SK-N-SH (cell line): ENCODE data around the gene BTN3A1. TPM values are rescaled to one million over a fixed set of nuclear protein-coding genes. Genes with fewer than 3 reads are reported as not detected.

Source experiments
- CTCF ChIA-PET: fragments of 300-600, 350-600 bp; formaldehyde crosslinking; extraction: SDS; loops from one replicate; lab custom pipeline; 2021; lab: Yijun Ruan, JAX
- POLR2A ChIA-PET: fragments of 350-600 bp; sonication (Branson Sonifier 250); formaldehyde crosslinking; extraction: SDS; loops from one replicate; lab custom pipeline; 2020; ENCODE audit warnings: antibody characterized with exemption, inconsistent platforms; lab: Yijun Ruan, JAX
- DNase-seq: peaks from one replicate; pipeline ENCODE4 v3.0.0; 2012
- H2AFZ ChIP-seq: fragments of 200-600 bp; sonication (generic); 2 replicates; pipeline ENCODE4 v1.8.1; 2016; ENCODE audit warnings: antibody characterized with exemption, mild to moderate bottlenecking, low read depth
- H3F3A ChIP-seq: fragments of 200-600 bp; sonication (generic); replicated peaks from 2 replicates; pipeline ENCODE3; 2016; ENCODE audit warnings: antibody characterized with exemption, mild to moderate bottlenecking; ENCODE audit not compliant: insufficient read depth
- H3K27ac ChIP-seq, 2 experiments: fragments of 200-500 bp in 1 of 2; fragments of 200-600 bp in 1 of 2; sonication (Bioruptor generic) in 1 of 2; sonication (generic), shearing (Covaris generic) in 1 of 2; 2 replicates each; pipeline versions ENCODE4 v1.5.1 to v1.6.1; 2014 to 2016; ENCODE audit warnings: low read depth in 2 of 2, inconsistent platforms in 1 of 2, low read length in 1 of 2, mild to moderate bottlenecking in 1 of 2, mixed read lengths in 1 of 2
- H3K27me3 ChIP-seq: fragments of 200-600 bp; sonication (generic), shearing (Covaris generic); 2 replicates; pipeline ENCODE4 v1.6.1; 2016; ENCODE audit warnings: mixed run types; ENCODE audit not compliant: insufficient read depth
- H3K36me3 ChIP-seq, 2 experiments: fragments of 200-500 bp in 1 of 2; fragments of 200-600 bp in 1 of 2; sonication (Bioruptor generic) in 1 of 2; sonication (generic) in 1 of 2; replicated peaks in 1 of 2; 2 replicates each; pipeline versions ENCODE3 to v1.5.1; 2014 to 2016; ENCODE audit warnings: low read length in 1 of 2, mild to moderate bottlenecking in 1 of 2; ENCODE audit not compliant: insufficient read depth in 2 of 2, control insufficient read depth in 1 of 2
- H3K4me1 ChIP-seq, 2 experiments: fragments of 200-500 bp in 1 of 2; fragments of 200-600 bp in 1 of 2; sonication (Bioruptor generic) in 1 of 2; sonication (generic), shearing (Covaris generic) in 1 of 2; 2 replicates each; pipeline versions ENCODE4 v1.5.1 to v1.6.1; 2014 to 2016; ENCODE audit warnings: low read depth in 1 of 2, low read length in 1 of 2, mixed run types in 1 of 2; ENCODE audit not compliant: insufficient read depth in 2 of 2, control insufficient read depth in 1 of 2
- H3K4me2 ChIP-seq: fragments of 200-600 bp; sonication (generic), shearing (Covaris generic); 2 replicates; pipeline ENCODE4 v1.6.1; 2017; ENCODE audit warnings: mixed run types
- H3K4me3 ChIP-seq, 2 experiments: fragments of 200-500 bp in 1 of 2; fragments of 200-600 bp in 1 of 2; sonication (Bioruptor generic) in 1 of 2; sonication (generic), shearing (Covaris generic) in 1 of 2; 2 replicates each; pipeline versions ENCODE4 v1.5.1 to v1.8.1; 2014 to 2016; ENCODE audit warnings: low read depth in 2 of 2, inconsistent platforms in 1 of 2, low read length in 1 of 2, mild to moderate bottlenecking in 1 of 2, mixed read lengths in 1 of 2, moderate library complexity in 1 of 2
- H3K79me2 ChIP-seq: fragments of 200-600 bp; sonication (generic); 2 replicates; pipeline ENCODE4 v1.8.1; 2017; ENCODE audit warnings: mild to moderate bottlenecking; ENCODE audit not compliant: insufficient read depth
- H3K9ac ChIP-seq: fragments of 200-600 bp; sonication (generic); 2 replicates; pipeline ENCODE4 v1.6.1; 2017; ENCODE audit warnings: mixed run types
- H3K9me2 ChIP-seq: fragments of 200-600 bp; sonication (generic); 2 replicates; pipeline ENCODE4 v1.6.1; 2017; ENCODE audit warnings: mixed run types
- H3K9me3 ChIP-seq: fragments of 200-600 bp; sonication (generic); 2 replicates; pipeline ENCODE4 v1.6.1; 2017; ENCODE audit warnings: mixed run types, mild to moderate bottlenecking, moderate library complexity
- H4K20me1 ChIP-seq: fragments of 200-600 bp; sonication (generic); 2 replicates; pipeline ENCODE4 v1.6.1; 2017; ENCODE audit warnings: mild to moderate bottlenecking, mixed run types; ENCODE audit not compliant: insufficient read depth
- CHD2 ChIP-seq: fragments of 150-350 bp; IDR thresholded peaks from 2 replicates; pipeline ENCODE4 v1.6.1; 2018; ENCODE audit warnings: low read length; ENCODE audit not compliant: partially characterized antibody
- ELF1 ChIP-seq: IDR thresholded peaks from 2 replicates; pipeline ENCODE4 v1.4.0; 2012
- EP300 ChIP-seq, 2 experiments: IDR thresholded peaks; 2 replicates each; pipeline versions ENCODE4 v1.4.0 to v1.6.1; 2012; ENCODE audit warnings: borderline replicate concordance in 1 of 2, low read depth in 1 of 2, low read length in 1 of 2
- FOXM1 ChIP-seq: IDR thresholded peaks from 2 replicates; pipeline ENCODE4 v1.4.0; 2012; ENCODE audit warnings: low read depth, mild to moderate bottlenecking
- GABPA ChIP-seq: IDR thresholded peaks from 2 replicates; pipeline ENCODE4 v1.4.0; 2012; ENCODE audit warnings: low read depth, mild to moderate bottlenecking
- MEF2A ChIP-seq: IDR thresholded peaks from 2 replicates; pipeline ENCODE4 v1.4.0; 2012; ENCODE audit warnings: low read depth, borderline replicate concordance
- MXI1 ChIP-seq: IDR thresholded peaks from 2 replicates; pipeline ENCODE4 v1.6.1; 2012; ENCODE audit warnings: mild to moderate bottlenecking, low read depth, low read length, improper control_type of control experiment
- PBX3 ChIP-seq: IDR thresholded peaks from 2 replicates; pipeline ENCODE4; 2012
- POLR2AphosphoS5 ChIP-seq: IDR thresholded peaks from 2 replicates; pipeline ENCODE4 v1.6.1; 2012; ENCODE audit warnings: low read depth, low read length
- RCOR1 ChIP-seq: fragments of 150-350 bp; IDR thresholded peaks from 2 replicates; pipeline ENCODE4 v1.6.1; 2017; ENCODE audit warnings: antibody characterized with exemption, low read length
- RXRA ChIP-seq: IDR thresholded peaks from 2 replicates; pipeline ENCODE4 v1.4.0; 2012; ENCODE audit warnings: low read depth, mild to moderate bottlenecking, borderline replicate concordance
- SIN3A ChIP-seq: IDR thresholded peaks from 2 replicates; pipeline ENCODE4 v1.6.1; 2012; ENCODE audit warnings: low read depth, mild to moderate bottlenecking, low read length, moderate library complexity, borderline replicate concordance
- SMC3 ChIP-seq: IDR thresholded peaks from 2 replicates; pipeline ENCODE4 v1.6.1; 2012; ENCODE audit warnings: low read depth, low read length, improper control_type of control experiment
- TCF12 ChIP-seq: IDR thresholded peaks from 2 replicates; pipeline ENCODE4 v1.4.0; 2012
- TEAD4 ChIP-seq: IDR thresholded peaks from 2 replicates; pipeline ENCODE4 v1.4.0; 2012; ENCODE audit warnings: mild to moderate bottlenecking, borderline replicate concordance; ENCODE audit not compliant: insufficient read depth
- USF2 ChIP-seq: fragments of 150-350 bp; IDR thresholded peaks from 2 replicates; pipeline ENCODE4 v1.6.1; 2017; ENCODE audit warnings: antibody characterized with exemption, low read length, low read depth, borderline replicate concordance
- ZBTB33 ChIP-seq: IDR thresholded peaks from 2 replicates; pipeline ENCODE4 v1.4.0; 2012; ENCODE audit warnings: low read depth, borderline replicate concordance
- WGBS: methylation state at CpG from one replicate; pipeline ENCODE4 v1.1.6; 2017; ENCODE audit warnings: low lambda C conversion rate; 5-methylcytosine and 5-hydroxymethylcytosine counted together
- polyA plus RNA-seq, 3 experiments: library from polyadenylated mRNA; depleted of rRNA; stranded (reverse); fragments of >200 nt; gene quantifications; 2 replicates each; pipeline ENCODE4 v1.2.3, GENCODE V29; 2012
- TF ChIP-seq, protein P1 (sequence below): IDR thresholded peaks from 2 replicates; pipeline ENCODE4 v1.6.1; 2012; ENCODE audit warnings: mild to moderate bottlenecking, low read depth, low read length, moderate library complexity

BTN3A1 gene
- polyA plus RNA-seq, 1 of the 3 experiments (the other 2 are of a cell fraction): 14.2 TPM

- H3F3A ChIP-seq: no peaks in the 10 kb centered on the region
- no peaks in the 10 kb centered on the region for H3K9me3 ChIP-seq
- TF ChIP-seq RXRA (no peak), SIN3A (no peak), RCOR1 (no peak), PBX3 (no peak), ELF1 (no peak), USF2 (no peak), TCF12 (no peak), EP300 (IDR thresholded peaks at IDR 0.05; ENCODE audit: borderline replicate concordance in 1 of 2, low read depth in 1 of 2, low read length in 1 of 2) (no peak), FOXM1 (no peak), GABPA (no peak)
- TF ChIP-seq, protein P1, sequence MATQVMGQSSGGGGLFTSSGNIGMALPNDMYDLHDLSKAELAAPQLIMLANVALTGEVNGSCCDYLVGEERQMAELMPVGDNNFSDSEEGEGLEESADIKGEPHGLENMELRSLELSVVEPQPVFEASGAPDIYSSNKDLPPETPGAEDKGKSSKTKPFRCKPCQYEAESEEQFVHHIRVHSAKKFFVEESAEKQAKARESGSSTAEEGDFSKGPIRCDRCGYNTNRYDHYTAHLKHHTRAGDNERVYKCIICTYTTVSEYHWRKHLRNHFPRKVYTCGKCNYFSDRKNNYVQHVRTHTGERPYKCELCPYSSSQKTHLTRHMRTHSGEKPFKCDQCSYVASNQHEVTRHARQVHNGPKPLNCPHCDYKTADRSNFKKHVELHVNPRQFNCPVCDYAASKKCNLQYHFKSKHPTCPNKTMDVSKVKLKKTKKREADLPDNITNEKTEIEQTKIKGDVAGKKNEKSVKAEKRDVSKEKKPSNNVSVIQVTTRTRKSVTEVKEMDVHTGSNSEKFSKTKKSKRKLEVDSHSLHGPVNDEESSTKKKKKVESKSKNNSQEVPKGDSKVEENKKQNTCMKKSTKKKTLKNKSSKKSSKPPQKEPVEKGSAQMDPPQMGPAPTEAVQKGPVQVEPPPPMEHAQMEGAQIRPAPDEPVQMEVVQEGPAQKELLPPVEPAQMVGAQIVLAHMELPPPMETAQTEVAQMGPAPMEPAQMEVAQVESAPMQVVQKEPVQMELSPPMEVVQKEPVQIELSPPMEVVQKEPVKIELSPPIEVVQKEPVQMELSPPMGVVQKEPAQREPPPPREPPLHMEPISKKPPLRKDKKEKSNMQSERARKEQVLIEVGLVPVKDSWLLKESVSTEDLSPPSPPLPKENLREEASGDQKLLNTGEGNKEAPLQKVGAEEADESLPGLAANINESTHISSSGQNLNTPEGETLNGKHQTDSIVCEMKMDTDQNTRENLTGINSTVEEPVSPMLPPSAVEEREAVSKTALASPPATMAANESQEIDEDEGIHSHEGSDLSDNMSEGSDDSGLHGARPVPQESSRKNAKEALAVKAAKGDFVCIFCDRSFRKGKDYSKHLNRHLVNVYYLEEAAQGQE: no peak
- CTCF ChIA-PET: no interaction called here
- no peaks in the 10 kb centered on the region for H4K20me1 ChIP-seq
- H3K27me3 ChIP-seq: no peaks in the 10 kb centered on the region
- 75% methylated on average over 1 of the region's 1 CpG for WGBS
- no peaks in the 10 kb centered on the region for H3K79me2 ChIP-seq
- no peak overlapping the region for H3K4me3 ChIP-seq
- H3K4me1 ChIP-seq: peaks cover 4 to 6% of the 10 kb centered on the region in 2 experiments; a peak in 1 of 4 replicates
- DNase-seq: no peak
- H3K9me2 ChIP-seq: no peaks in the 10 kb centered on the region
- no peak overlapping the region for H3K9ac ChIP-seq
- POLR2A ChIA-PET: no interaction called here
- H3K27ac ChIP-seq: no peak overlapping the region
- no peak overlapping the region for H2AFZ ChIP-seq
- no peak overlapping the region for H3K4me2 ChIP-seq
- H3K36me3 ChIP-seq: peaks cover 0 to 5% of the 10 kb centered on the region in 2 experiments
Measured at GRCh38 chr6:26452631-26453235, 50.7 kb downstream of the BTN3A1 start.

DNA sequence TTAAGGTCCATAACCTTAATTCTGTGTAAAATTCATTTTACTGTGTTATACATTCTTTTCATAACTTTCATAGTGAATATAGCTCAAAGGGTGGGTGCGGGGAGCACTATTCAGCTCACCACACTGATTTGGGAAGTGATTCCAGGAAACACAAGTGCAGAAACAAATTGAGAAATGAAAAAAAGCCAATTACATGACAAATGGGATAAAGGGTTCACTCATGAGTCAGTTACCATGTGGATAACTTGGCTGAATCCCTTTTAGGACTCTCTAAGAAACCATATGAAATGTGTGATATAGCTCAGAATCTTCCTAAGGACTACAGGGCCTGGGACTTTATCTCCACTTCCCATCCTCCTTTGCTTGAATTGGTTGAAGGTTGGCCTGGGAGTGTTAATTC is 52.6 kb downstream of the BTN3A1 start:
- ChIA-PET POLR2A (no interaction called here), CTCF (no interaction called here)
- H3K27me3 ChIP-seq: no peaks in the 10 kb centered on the region
- no peak overlapping the region for H2AFZ ChIP-seq
- no peaks in the 10 kb centered on the region for H3K9me3 ChIP-seq
- H3F3A ChIP-seq: no peaks in the 10 kb centered on the region
- 94% methylated on average over 1 of the region's 1 CpG for WGBS
- no peak for DNase-seq
- no peak overlapping the region for H3K4me3 ChIP-seq
- no peaks in the 10 kb centered on the region for H3K9me2 ChIP-seq
- H3K9ac ChIP-seq: no peak overlapping the region
- H3K79me2 ChIP-seq: peaks cover 17% of the 10 kb centered on the region
- peaks cover 0 to 8% of the 10 kb centered on the region in 2 experiments for H3K36me3 ChIP-seq
- no peaks in the 10 kb centered on the region for H4K20me1 ChIP-seq
- H3K4me1 ChIP-seq: peaks cover 4 to 14% of the 10 kb centered on the region in 2 experiments; a peak in 1 of 4 replicates
- H3K4me2 ChIP-seq: no peak overlapping the region
- H3K27ac ChIP-seq: no peak overlapping the region
- TF ChIP-seq PBX3 (no peak), POLR2AphosphoS5 (no peak), FOXM1 (no peak), ZBTB33 (no peak), TEAD4 (no peak), MEF2A (no peak), GABPA (no peak), SMC3 (no peak), EP300 (IDR thresholded peaks at IDR 0.05; ENCODE audit: borderline replicate concordance in 1 of 2, low read depth in 1 of 2, low read length in 1 of 2) (no peak), MXI1 (no peak), CHD2 (no peak), SIN3A (no peak)
